ENCODE measurements around the gene DNAH8.

Gene DNAH8

DNA sequence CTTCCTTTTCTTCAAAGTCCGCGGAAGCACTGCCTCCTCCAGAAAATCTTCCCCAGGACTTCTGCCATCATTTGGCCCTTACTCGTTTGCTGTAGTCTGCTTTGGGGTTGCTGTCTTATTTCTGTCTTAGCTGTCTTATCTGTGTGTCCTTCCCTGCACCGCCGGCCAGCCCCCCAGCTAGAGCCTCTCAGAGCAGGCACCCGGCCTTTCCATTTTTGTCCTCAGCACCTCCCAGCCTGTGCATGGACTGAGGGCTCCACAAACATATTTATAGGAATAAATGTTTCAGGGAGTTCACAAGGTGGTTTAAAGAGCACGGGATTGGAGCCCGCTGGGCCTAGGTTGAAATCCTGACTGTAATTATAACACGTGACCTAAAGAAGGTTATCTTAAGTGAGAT is 341.6 kb downstream of the DNAH8 start:
- DNase-seq = no peak

DNA sequence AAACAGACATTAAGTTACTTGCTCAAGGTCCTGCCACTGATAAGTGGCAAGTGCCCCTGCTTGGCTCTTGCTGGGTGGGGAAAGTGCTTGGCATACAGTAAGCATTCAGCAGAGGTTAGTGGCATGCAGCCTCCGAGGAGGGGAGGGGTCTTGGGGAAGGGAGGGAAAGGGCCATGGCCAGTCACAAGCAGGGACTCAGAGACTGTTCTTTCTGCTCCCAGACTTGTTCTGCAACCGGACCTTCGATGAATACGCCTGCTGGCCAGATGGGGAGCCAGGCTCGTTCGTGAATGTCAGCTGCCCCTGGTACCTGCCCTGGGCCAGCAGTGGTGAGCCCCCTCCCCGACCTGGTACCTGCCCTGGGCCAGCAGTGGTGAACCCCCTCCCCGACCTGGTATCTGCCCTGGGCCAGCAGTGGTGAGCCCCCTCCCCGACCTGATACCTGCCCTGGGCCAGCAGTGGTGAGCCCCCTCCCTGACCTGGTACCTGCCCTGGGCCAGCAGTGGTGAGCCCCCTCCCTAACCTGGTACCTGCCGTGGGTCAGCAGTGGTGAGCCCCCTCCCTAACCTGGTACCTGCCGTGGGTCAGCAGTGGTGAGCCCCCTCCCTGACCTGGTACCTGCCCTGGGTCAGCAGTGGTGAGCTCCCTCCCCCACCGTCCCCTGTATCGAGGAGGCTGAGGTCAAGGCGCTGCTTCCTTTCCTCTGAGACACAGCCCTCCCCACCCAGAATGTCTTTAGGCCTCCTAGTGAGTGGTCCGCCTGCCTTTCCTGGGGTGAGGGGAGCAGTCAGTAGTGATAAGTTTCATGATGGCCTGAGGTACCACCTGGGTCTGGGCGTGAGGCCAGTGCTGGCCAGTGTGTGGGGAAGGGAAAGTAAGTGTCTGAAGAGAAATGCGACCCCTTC is 342.4 kb downstream of the DNAH8 start:
- DNase-seq = no peak

DNA sequence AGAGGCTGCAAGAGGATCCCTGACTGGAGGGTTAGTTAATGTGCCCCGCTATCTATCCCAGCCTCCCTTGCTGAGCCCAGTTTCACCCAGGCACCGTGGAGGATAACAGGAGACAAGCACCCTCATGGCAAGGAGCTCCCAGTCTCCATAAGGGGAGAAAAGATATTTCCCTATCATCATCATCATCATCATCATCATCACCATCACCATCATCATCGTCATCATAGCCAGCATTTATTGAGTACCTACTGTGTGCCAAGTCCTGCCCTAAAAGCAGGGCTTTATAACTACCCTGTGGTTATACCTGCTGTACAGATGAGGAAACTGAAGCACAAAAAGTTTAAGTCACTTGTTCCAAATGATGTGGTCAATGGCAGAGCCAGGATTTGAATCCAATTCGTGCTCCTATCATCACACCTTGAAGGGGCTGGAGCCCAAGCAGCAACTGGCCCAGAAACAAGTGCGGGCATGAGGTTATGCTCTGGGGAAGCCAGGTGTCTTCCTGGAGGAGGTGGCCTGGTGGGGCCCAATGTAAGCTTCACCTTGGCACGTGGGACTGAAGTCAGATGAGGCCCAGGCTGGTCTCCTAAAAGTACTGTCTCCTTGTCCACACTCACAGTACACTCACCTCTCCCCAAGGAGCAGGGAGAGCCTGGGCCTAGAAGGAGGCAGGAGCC is 343.5 kb downstream of the DNAH8 start:
- DNase-seq = no peak

DNA sequence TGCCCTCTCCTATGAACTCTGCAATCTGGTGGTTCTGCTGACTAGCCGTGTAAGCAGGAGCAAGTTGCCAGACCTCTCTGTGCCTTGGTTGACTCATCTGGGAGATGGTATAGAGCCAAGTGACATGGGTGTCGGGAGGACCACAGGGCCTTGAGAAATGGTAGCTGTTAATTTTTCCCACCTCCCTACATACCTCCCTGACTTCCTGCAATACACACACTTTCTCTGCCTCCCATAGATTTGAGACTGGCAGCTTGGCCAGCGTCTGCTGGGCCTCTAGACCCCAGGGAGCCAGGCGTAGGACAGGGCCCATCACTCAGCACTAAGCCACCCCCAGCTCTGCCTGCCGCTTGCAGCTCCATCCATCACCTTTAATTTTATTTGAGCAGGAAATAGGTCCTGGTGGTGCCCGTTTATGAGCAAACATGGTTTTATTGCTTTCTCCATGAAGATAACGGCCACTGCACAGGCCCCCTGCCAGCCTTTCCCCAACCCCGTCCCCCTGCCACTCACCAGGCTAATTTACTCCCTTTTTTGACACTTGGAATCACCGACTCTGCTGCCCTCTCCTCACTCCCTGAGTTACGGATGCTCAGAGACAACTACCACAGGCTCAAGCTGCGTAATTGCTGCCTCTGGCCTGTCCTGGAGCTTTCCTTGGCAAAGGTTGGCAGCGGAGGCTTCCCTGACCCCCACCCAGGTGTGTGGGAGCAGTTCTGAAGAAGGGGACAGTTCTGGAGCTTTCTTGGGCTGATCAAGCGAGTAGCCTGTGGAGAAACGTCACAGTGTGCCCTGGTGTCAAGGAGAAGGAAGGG is 344.6 kb downstream of the DNAH8 start:
- DNase-seq = no peak

DNA sequence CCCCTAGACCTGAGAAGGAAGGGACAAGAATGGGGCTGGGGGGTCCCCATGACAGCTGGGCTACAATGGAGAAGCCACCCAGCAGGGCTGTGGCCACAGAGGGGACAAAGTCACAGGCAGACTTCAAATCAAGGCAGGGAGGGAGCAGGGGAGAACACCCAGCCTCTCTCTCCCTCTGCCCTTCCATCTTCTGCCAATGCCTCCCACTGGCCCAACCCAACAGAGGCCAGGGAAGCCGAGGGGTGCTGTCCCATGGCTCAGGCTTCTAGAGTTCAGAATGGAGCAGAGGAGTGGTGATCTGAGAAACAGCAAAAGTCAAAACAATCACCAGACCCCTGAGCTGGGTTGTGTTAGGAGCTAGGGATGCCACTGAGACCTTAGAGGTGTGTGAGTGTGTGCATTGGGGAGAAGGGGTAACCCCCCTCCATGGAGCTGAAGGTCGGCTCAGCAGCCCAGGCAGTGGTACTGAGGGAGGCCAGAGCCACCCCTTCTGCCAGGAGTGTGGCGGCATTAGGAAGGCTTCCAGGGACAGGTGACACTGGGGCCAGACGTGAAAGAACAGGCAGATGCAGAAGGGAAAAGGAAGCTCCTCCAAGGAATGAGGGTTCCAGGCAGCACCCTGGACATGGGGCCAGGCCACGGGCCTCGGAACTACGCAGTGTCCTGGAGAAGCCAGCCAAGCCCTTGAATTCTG is 345.5 kb downstream of the DNAH8 start:
- DNase-seq = no peak

- DNase-seq = no peak
Observed at GRCh38 chr6:39061182-39061581, 346.1 kb downstream of the DNAH8 start.

GRCh38 chr6:39061588-39061987 is 346.5 kb downstream of the DNAH8 start:
- DNase-seq = no peak

- DNase-seq = no peak
Observed at GRCh38 chr6:39062014-39062740, 347.1 kb downstream of the DNAH8 start.

- no peak for DNase-seq
Observed at GRCh38 chr6:39063526-39063925, 348.4 kb downstream of the DNAH8 start.

- no peak for DNase-seq
Observed at GRCh38 chr6:39065561-39065960, 350.4 kb downstream of the DNAH8 start.

DNA sequence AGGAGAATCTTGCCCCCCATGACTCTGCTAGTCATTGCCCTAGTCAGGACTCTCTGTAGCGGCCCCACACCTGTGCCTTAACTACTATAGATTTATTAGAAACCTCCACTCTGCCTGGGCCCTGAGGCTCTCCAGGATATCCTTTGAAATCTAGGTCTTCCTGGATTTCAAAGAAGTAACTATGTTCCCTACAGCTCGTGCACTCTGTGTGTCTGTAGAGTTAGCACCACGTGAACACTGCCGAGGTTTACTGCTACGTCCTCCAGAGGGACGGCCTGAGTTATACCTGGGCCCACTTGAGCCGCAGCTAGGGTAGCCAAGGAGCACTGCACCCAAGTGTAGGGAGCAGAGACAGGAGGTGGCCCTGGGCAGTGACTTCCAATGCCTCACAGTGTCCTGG is 353.3 kb downstream of the DNAH8 start:
- no peak for DNase-seq

GRCh38 chr6:39072830-39073229 is 357.7 kb downstream of the DNAH8 start:
- no peak for DNase-seq

DNA sequence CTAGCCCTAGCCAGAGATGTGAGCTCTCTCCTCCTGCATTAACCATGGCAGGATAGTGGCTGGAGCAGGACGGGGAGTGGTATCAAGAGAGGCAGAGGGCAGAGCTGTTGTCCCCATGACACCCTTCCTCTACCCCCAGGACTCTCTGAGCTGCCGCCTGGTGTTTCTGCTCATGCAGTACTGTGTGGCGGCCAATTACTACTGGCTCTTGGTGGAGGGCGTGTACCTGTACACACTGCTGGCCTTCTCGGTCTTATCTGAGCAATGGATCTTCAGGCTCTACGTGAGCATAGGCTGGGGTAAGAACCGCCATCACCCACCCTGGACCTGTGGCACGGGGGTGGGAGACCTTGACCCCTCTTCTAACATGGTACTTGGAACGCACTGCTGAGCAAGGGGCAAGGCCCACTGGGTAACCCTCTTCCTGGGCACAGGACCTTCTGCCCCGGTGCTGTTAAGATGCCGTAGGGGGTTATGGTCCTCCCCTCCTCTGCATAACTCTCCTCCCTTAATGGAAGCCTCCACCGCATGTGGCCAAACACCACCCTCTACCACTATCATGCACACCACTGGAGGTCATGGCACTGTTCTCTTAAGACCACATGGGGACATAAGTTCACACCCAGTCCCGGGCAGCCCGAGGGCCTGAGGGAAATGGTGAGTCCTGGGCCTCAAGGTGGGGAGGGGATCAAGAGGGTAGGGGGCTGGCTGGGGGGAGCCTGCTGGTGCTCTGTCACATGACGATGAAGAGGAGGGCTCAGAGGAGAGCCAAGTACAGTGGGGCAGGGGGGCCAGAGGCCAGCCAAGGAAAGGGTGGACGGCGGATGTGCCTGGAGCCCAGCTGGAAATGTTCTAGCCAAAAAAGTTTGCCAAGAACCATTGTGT is 358.6 kb downstream of the DNAH8 start:
- no peak for DNase-seq

- DNase-seq = no peak
Observed at GRCh38 chr6:39074486-39074885, 359.4 kb downstream of the DNAH8 start.

DNA sequence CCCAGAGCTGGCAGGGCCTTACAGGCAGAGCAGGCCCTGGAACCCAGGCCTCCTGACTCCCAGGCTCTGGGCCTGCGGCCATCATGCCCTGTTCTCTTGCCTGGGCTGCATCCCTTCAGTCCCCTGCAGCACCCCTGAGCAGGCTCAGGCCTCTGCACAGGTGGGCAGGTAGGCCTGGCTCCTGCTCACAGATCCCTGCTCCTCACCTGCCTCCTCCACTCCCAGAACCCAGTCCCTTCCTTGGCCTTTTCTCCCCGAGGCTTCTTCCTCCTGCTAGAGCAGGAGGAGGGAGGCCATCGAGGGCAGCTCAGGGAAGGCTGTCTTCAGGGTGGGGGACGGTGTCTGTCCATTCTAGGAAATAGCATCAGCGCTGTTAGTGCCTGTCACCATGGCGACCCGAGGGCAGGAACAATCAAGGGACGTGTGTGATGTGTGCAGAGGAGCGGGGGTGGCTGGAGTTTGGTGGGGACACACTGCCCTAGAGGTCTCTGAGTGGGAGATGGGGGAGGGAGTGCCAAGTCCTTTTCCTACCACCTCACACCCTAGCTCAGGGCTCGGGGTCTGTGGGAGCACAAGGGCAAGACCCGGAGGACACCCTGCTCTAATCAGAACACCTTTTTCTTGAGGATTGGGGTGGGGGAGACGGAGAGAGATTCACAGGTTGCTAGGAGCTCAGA is 360.0 kb downstream of the DNAH8 start:
- DNase-seq = no peak

DNA sequence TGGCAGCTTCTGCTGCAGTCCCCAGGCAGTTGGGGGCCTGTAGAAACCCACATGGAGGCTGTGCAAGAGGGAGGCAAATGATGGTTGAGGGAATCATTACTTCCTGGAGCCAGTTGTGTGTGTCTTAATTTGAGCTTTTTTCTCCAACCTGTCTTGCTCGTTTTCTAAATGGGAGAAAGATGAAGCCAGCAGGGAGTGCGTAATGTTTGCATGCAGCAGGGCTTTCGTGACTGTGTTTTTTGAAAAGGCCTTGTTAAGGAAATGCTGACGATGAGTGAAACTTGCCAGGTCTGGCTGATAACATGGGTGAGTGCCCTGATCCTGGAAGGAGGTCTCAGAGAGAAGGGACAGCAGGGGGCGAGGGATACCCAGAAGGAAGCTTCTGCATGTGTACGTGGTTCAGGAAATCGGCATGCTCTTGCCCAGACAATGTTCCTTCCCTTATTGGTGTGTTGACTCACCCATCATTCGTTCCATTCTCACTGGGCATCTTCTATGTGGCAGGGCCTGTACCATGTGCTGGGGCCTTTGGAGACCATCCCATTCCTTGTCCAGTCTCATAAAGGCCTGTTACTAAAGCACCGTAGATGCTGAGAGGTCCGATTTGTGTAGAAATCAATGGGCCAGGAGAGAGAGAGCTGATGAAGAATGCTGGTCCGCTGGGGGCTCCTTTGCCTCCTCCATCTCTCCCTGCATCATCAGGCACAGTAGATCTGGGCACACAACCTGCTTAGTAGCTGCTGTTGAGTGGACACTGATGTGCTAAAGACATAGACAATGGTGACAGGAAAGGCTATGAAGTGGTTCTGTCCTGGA is 360.9 kb downstream of the DNAH8 start:
- DNase-seq = no peak

DNA sequence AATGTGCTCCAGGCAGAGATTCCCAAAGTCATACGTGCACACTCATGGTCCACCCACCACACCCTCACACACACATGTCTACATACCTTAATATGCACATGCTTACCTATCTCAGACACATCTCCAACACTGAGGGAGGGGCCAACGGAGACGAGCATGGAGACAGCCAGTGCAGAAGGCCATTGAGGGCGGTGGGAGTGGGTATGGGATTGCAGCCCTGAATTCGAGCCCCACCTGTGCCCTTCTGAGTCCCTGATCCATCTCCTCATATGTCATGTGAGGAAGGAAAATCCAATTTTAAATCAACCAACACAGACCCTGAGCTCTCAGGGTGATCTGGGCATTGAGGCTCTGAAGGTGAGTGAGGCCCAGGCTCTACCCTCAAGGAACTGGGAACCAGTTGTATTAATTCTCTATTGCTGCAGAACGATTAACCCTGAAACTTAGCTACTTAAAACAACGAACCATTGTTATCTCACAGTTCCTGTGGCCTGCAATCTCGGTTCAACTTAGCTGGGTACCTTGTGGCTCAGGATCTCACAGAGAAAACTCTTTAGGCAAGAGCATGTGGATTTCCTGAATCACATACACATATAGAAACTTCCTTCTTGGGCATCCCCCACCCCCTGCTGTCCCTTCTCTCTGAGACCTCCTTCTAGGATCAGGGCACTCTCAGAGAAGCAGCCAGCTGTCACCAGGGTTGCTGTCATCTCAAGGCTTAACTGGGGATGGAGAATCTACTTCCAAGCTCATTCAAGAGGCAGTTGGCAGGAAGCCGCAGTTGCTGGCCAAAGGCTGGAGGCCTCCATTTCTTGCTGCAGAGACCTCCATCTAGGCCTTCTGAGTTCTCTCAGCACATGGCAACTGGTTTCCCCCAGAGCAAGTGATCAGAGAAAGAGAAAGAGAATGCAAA is 361.8 kb downstream of the DNAH8 start:
- no peak for DNase-seq

DNA sequence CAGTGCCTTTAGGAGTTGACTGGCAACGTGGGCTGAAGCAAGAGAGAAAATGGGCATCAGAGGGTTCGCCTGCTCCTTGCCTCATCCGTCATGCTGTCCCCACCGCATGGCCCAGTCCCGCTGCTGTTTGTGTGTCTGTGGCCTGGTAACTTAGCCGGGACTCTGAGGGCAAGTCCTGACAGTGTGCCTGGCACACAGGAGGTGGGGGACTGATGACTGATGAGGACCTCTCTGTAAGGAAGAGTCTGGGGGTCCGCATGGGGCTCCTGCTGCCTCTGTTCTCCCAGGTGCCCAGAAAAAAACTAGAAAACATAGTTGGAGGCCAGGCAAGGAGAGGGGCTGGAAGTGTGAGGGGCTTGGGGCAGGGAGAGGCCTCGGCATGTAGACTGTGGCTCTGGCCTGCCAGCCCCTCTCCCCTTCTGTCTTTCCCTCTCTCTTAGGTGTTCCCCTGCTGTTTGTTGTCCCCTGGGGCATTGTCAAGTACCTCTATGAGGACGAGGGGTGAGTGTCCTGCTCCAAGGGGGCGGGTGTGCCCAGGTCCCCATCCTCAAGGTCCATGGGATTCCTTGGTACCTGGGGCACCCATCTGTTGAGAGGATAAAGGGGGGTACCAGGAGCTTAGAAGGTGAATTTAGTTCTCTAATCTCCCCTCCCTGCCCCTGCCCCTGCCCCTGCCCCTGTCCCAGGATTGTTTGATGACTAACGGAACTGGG is 362.9 kb downstream of the DNAH8 start:
- no peak for DNase-seq

Measured in left hindlimb (tissue), 1 donor.